ENCODE data around the gene ECI2.

The ECI2 gene

GRCh38 chr6:4145083-4145482, 9.7 kb upstream of the ECI2 start:
- no peak for DNase-seq (ENCODE audit: low read depth)
- H3K4me3 ChIP-seq (ENCODE audit: low read depth, low read length): no peak overlapping the region
- TF ChIP-seq CTCF (IDR thresholded peaks at IDR 0.05; ENCODE audit: insufficient read depth, low read depth, low read length, missing control alignments): no peak

- DNase-seq (ENCODE audit: low read depth): no peak
- no peak for TF ChIP-seq CTCF (IDR thresholded peaks at IDR 0.05; ENCODE audit: insufficient read depth, low read depth, low read length, missing control alignments)
Observed at GRCh38 chr6:4139272-4139671, 3.9 kb upstream of the ECI2 start.

GRCh38 chr6:4138186-4138585, 2.8 kb upstream of the ECI2 start:
- no peak for TF ChIP-seq CTCF (IDR thresholded peaks at IDR 0.05; ENCODE audit: insufficient read depth, low read depth, low read length, missing control alignments)
- DNase-seq (ENCODE audit: low read depth): no peak
- no peak overlapping the region for H3K4me3 ChIP-seq (ENCODE audit: low read depth, low read length)

More at GRCh38 chr6:4139272-4139671, 3.9 kb upstream of the ECI2 start:
- H3K4me3 ChIP-seq (ENCODE audit: low read depth, low read length): no peak overlapping the region

- DNase-seq (ENCODE audit: low read depth): no peak
- TF ChIP-seq CTCF (IDR thresholded peaks at IDR 0.05; ENCODE audit: insufficient read depth, low read depth, low read length, missing control alignments): no peak
- peak overlapping the region; percentile 84 for H3K4me3 ChIP-seq (ENCODE audit: low read depth, low read length)
Observed at GRCh38 chr6:4136354-4136831, 1.0 kb upstream of the ECI2 start.

- TF ChIP-seq CTCF (IDR thresholded peaks at IDR 0.05; ENCODE audit: insufficient read depth, low read depth, low read length, missing control alignments): no peak
- peak; percentile 96 for DNase-seq (ENCODE audit: low read depth)
- peak overlapping the region; percentile 84 for H3K4me3 ChIP-seq (ENCODE audit: low read depth, low read length)
Observed at GRCh38 chr6:4135665-4136353, 434 bp upstream of the ECI2 start.

GRCh38 chr6:4133941-4134838, 1.2 kb downstream of the ECI2 start:
- H3K4me3 ChIP-seq (ENCODE audit: low read depth, low read length): peak overlapping the region; percentile 77
- peak; percentile 43 for DNase-seq (ENCODE audit: low read depth)
- no peak for TF ChIP-seq CTCF (IDR thresholded peaks at IDR 0.05; ENCODE audit: insufficient read depth, low read depth, low read length, missing control alignments)
